ENCODE data around the gene DDIAS.
"Not testable (repeated sequence)": the region's sequence is repeated elsewhere in the genome, so short reads cannot be mapped to it uniquely, and the experiment has no call there.

Gene DDIAS

GRCh38 chr11:82970507-82971083 lies 69.1 kb downstream of the DDIAS start:
- DNase-seq: not testable (repeated sequence)

- not testable (repeated sequence) for DNase-seq
Measured at GRCh38 chr11:82971519-82971946, 70.0 kb downstream of the DDIAS start.

- DNase-seq: no peak
Measured at GRCh38 chr11:82972103-82972502, 70.6 kb downstream of the DDIAS start.

- DNase-seq: no peak
Measured at GRCh38 chr11:82974135-82974534, 72.6 kb downstream of the DDIAS start.

- DNase-seq: no peak
Measured at GRCh38 chr11:82974851-82975250, 73.3 kb downstream of the DDIAS start.

- no peak for DNase-seq
Measured at GRCh38 chr11:82975882-82976281, 74.3 kb downstream of the DDIAS start.

- no peak for DNase-seq
Measured at GRCh38 chr11:82976786-82977185, 75.2 kb downstream of the DDIAS start.

- DNase-seq: no peak
Measured at GRCh38 chr11:82978422-82979099, 77.0 kb downstream of the DDIAS start.

GRCh38 chr11:82979824-82980223 lies 78.3 kb downstream of the DDIAS start:
- DNase-seq: no peak

GRCh38 chr11:82980292-82980691 lies 78.8 kb downstream of the DDIAS start:
- no peak for DNase-seq

- DNase-seq: no peak
Measured at GRCh38 chr11:82980947-82981346, 79.4 kb downstream of the DDIAS start.

GRCh38 chr11:82981852-82982251 lies 80.3 kb downstream of the DDIAS start:
- no peak for DNase-seq
